ENCODE measurements around the gene NIPSNAP3A. TPM values are rescaled to one million over a fixed set of nuclear protein-coding genes. Genes with fewer than 3 reads are reported as not detected.

NIPSNAP3A gene
- total and polyA plus RNA-seq, 8 donors, result 24.9 to 49.9 (median 45.4) TPM

DNA sequence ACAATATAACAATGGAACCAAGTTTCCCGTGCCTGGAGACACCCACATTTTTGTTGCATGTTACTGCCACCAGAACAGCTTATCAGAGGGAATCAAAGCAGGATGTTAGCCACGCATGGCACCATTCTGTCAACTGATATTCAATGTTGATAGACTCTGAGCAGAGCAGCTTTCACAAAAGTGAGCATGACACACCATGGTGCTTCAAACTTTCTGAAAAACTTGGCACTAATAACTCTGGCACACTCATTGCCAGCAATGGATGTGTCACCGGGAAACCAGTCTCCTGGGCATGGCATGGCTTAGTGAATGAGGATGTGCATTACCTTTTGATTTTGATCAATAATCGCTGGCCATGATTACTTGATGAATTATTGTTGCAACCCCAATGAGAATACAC lies 36.1 kb downstream of the NIPSNAP3A start:
- DNase-seq, result no peak
- Histone ChIP-seq H3K4me1 (peaks cover 0 to 18% of the 10 kb centered on the region in 2 donors), H3K9me3 (no peaks in the 10 kb centered on the region), H3K27me3 (no peaks in the 10 kb centered on the region), H3K36me3 (peaks cover 3 to 64% of the 10 kb centered on the region in 2 donors), H3K4me3 (no peak overlapping the region), H3K27ac (no peak overlapping the region)
- TF ChIP-seq, protein P1, sequence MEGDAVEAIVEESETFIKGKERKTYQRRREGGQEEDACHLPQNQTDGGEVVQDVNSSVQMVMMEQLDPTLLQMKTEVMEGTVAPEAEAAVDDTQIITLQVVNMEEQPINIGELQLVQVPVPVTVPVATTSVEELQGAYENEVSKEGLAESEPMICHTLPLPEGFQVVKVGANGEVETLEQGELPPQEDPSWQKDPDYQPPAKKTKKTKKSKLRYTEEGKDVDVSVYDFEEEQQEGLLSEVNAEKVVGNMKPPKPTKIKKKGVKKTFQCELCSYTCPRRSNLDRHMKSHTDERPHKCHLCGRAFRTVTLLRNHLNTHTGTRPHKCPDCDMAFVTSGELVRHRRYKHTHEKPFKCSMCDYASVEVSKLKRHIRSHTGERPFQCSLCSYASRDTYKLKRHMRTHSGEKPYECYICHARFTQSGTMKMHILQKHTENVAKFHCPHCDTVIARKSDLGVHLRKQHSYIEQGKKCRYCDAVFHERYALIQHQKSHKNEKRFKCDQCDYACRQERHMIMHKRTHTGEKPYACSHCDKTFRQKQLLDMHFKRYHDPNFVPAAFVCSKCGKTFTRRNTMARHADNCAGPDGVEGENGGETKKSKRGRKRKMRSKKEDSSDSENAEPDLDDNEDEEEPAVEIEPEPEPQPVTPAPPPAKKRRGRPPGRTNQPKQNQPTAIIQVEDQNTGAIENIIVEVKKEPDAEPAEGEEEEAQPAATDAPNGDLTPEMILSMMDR (IDR thresholded peaks at IDR 0.05), result no peak
- no peak for ATAC-seq
- intact Hi-C loops (cut with DNase I), result no loop called here

DNA sequence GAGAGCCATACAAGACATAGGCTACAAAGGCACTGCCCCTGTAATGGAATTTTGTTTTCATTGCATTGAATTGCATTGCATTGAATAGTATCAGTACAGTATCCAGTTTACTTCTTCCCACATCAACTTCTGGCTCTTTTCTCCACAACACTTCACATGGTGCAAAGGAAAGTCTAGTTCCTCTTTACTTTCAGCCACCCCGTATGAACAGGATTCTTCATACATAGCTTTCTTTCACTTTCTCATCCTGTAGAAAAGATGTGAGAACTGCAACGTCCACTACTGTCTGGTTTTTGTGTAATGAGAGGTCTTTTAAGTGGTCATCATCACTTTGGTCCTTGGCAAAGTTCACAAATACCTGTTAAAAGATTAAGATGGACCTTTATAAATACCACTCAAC lies 36.6 kb downstream of the NIPSNAP3A start:
- DNase-seq (no peak), ATAC-seq (no peak)
- no peak overlapping the region for H3K27ac ChIP-seq
- H3K27me3 ChIP-seq, result no peaks in the 10 kb centered on the region
- no peaks in the 10 kb centered on the region for H3K9me3 ChIP-seq
- H3K4me1 ChIP-seq, result peaks cover 0 to 18% of the 10 kb centered on the region in 2 donors
- TF ChIP-seq, protein P1 (IDR thresholded peaks at IDR 0.05), result no peak
- H3K36me3 ChIP-seq, result peaks cover 3 to 69% of the 10 kb centered on the region in 2 donors
- intact Hi-C loops (cut with DNase I), result no loop called here
- no peak overlapping the region for H3K4me3 ChIP-seq

DNA sequence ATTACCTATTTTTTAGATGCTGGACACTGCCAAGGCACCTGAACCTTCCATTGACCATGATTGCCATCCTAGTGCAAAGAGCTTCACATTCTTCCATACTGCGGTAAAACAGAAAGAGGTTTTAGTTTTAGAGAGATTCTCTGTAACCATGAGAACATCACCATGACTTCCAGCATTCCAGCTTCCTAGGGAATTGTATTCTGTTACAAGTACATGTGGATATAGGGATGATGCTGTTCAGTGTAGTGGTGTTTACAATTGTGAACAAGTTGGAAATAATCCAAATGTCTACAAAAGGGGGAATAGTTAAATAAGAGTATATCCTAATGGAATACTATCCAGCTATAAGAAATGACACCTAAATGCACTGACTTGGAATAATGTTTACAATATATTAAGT lies 38.8 kb downstream of the NIPSNAP3A start:
- Histone ChIP-seq H3K9me3 (no peaks in the 10 kb centered on the region), H3K4me3 (no peak overlapping the region), H3K27me3 (no peaks in the 10 kb centered on the region), H3K36me3 (peaks cover 13 to 86% of the 10 kb centered on the region in 2 donors), H3K4me1 (peaks cover 0 to 4% of the 10 kb centered on the region in 2 donors), H3K27ac (no peak overlapping the region)
- intact Hi-C loops (cut with DNase I), result no loop called here
- TF ChIP-seq, protein P1 (IDR thresholded peaks at IDR 0.05), result no peak
- ATAC-seq (no peak), DNase-seq (no peak)

DNA sequence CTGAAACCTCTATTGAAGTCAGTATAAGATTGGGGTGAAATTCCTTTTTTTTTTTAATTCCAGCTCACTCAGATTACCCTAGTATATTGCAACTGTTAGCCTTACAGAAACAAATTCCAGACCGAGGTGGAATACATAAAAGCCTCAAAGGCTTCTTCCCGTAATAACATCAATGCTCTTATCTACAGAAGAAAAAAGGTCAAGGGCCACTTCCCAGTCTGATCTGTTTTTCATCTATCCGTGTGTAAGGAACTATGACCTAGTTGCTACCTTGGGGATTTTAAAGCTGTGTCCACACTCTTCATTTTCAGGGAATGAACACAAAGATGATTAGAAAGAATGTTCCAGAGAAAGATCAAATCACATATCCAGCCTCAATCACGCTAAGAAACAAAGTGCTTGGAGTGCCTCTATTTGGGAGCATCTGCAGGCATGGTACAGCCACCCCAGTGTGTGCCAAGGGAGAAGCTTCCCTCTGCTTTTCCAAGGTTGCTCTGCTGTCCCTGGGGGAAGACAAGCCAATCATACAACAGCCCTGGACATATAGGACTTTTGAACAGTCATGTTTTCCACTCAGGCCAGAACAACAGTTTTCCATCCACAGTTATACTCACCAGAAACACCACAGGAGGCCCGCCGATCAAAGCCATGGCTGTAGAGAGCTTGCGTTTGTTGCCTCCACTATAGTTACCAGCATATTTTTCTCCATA lies 40.0 kb downstream of the NIPSNAP3A start:
- intact Hi-C loops (cut with DNase I), result no loop called here

DNA sequence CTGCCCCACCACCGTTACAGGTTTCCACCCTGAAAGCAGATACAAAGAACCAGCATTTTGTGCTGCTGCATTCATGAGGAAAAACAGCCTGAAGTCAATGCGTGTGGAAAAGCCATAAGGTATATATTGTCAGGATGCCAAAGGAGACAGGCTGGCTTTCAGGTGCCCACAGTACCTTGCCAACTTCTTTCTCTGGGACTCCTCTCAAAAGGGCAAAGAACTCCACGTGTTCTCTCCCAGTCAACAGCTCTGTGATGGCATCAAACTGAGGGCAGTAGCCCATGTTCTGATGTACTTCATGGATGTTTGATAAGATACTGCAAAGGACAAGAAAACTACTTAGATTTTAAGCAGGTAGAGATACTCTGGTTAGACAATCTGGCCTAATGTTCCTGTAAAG lies 40.8 kb downstream of the NIPSNAP3A start:
- TF ChIP-seq, protein P1 (IDR thresholded peaks at IDR 0.05), result no peak

More for the DNA sequence above, 40.0 kb downstream of the NIPSNAP3A start:
- Histone ChIP-seq H3K9me3 (no peaks in the 10 kb centered on the region), H3K4me1 (no peaks in the 10 kb centered on the region), H3K36me3 (peaks cover 16 to 95% of the 10 kb centered on the region in 2 donors), H3K27ac (no peak overlapping the region), H3K27me3 (no peaks in the 10 kb centered on the region), H3K4me3 (no peak overlapping the region)
- DNase-seq (no peak), ATAC-seq (no peak)
- TF ChIP-seq, protein P1 (IDR thresholded peaks at IDR 0.05), result no peak

More for the DNA sequence above, 40.8 kb downstream of the NIPSNAP3A start:
- H3K36me3 ChIP-seq, result peaks cover 16 to 100% of the 10 kb centered on the region in 2 donors
- no peaks in the 10 kb centered on the region for H3K9me3 ChIP-seq
- H3K27me3 ChIP-seq, result no peaks in the 10 kb centered on the region
- no peak overlapping the region for H3K27ac ChIP-seq
- DNase-seq (no peak), ATAC-seq (no peak)
- intact Hi-C loops (cut with DNase I), result no loop called here
- H3K4me1 ChIP-seq, result no peaks in the 10 kb centered on the region
- H3K4me3 ChIP-seq, result no peak overlapping the region
